ENCODE results near the gene KIF18B.

KIF18B gene

GRCh38 chr17:44919411-44919810 lies 28.2 kb downstream of the KIF18B start:
- DNase-seq (ENCODE audit: low spot score), result no peak

- no peak for DNase-seq (ENCODE audit: low spot score)
Observed at GRCh38 chr17:44918006-44918405, 29.6 kb downstream of the KIF18B start.

DNA sequence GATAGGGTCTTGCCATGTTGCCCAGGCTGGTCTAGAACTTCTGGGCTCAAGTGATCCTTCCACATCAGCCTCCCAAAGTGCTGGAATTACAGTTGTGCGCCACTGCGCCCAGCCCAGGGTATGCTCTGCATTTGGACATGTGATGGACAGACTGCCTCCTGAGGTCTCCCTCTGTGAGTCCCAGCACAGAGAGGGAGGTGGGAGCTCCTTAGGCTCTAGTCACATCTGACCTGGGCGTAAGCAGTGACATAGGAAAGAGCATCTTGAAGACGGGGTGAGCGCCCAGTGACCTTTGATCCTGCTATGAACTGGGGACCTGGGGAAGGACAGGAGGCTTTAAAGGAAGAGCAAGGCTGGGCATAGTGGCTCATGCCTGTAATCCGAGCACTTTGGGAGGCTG lies 30.1 kb downstream of the KIF18B start:
- DNase-seq (ENCODE audit: low spot score), result no peak

DNA sequence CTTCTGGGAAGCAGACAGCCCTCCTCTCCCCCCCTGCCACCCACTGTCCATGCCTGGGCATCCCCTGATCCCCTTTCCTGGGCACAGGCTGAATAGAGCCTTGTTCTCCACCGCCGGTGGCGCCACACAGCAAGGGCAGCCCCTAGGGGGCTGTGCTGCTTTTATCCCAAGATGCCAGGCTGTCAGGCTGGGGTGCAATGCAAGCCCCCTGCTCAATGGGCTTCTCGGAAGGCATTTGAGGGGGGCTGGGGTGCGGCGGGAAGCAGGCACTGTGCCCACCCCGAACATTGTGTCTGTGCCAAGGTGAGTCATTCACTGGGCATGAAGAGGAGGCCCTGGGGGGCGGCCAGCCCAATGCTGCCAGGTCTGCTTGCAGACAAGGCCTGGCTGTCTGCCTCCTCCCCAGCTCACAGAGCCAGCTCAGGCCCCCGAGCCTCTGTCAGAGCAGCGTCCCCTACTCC lies 30.8 kb downstream of the KIF18B start:
- DNase-seq (ENCODE audit: low spot score), result no peak

DNA sequence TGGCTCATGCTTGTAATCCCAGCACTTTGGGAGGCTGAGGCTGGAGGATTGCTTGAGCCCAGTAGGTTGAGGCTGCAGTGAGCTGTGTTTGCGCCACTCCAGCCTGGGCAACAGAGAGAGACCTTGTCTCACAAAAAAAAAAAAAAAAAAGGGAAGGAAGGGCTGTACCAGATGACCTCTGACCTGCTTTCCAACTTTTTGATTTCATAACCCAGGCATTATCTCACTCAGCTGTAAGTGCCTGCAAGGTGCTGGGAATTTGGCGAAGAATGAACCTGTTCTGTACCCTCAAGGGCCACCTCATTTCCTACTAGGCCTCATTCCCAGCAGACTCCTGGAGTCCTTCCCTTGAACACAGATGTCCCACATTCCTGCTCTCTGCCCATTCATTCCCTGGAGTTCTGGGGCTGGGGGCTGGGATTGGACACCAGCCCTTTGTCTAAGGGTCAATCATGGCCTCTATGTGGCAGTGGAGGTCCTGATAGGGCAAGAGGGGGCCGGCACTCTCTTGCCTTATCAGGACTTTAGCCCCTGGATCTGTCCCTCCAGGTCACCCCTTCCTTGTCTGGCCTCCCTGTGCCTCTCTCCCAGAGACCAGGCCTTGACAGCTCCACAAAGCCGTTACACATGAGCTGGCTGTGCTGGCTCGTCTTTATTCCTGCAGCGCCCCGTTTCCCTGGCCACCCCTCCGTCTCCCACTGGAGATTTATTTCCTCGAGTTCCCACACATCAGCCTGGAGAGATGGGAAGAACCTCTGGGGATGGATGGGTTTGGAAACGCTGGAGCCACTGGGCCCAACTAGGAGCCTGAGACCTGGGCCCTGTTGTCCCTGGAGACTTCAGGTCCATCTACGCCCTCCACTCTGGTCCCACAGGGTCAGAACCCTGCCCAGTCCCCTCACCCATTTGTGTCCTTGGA lies 31.5 kb downstream of the KIF18B start:
- no peak for DNase-seq (ENCODE audit: low spot score)

GRCh38 chr17:44915321-44915726 lies 32.2 kb downstream of the KIF18B start, which contains the start of gene GFAP:
Gene GFAP, minus strand, starts transcription at chr17:44915500. Its CDS starts 14 bp downstream, at chr17:44915486.
- no peak for DNase-seq (ENCODE audit: low spot score)

DNA sequence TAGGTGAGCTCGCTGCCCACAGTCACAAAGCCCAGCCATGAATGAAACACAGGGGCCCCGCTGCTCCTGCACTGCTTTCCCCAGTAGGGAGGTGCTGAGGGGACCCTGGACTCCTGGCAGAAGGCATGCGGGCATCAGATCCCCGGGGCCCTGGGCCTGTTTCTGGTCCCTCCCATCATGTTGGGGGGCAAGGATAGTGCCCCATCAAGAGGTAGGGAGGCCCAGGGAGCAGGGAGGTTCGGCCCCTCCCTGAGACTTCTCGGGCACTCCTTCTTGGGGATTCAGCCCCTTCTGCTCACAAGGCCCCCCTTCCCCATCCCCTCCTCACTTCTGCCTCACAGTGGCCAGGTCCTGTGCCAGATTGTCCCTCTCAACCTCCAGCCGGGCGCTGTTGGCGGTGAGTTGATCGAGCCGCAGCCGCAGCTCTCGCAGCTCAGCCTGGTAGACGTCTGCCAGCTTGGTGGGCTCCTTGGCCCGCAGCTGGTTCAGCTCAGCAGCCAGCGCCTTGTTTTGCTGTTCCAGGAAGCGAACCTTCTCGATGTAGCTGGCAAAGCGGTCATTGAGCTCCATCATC lies 32.8 kb downstream of the KIF18B start:
- DNase-seq (ENCODE audit: low spot score), result no peak

DNA sequence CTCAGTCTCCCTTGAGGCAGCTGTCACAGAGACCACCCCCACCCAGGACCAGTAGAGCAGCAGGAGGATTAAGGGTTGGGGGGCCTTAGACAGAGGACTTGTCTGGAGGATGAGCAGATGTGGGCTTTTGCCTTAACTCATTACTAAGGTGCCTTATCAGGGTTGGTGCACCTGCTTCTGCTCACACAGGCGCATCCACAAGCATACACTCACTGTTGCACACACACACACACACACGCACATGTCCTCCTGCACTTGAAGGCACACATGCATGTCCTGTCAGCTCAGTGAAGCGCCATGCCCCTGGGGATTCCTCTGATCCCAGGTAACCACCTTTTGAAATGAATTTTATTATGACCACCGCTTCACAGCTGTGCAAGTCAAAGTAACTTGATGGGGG lies 33.4 kb downstream of the KIF18B start:
- DNase-seq (ENCODE audit: low spot score), result no peak

GRCh38 chr17:44913676-44914075 lies 33.9 kb downstream of the KIF18B start:
- no peak for DNase-seq (ENCODE audit: low spot score)

DNA sequence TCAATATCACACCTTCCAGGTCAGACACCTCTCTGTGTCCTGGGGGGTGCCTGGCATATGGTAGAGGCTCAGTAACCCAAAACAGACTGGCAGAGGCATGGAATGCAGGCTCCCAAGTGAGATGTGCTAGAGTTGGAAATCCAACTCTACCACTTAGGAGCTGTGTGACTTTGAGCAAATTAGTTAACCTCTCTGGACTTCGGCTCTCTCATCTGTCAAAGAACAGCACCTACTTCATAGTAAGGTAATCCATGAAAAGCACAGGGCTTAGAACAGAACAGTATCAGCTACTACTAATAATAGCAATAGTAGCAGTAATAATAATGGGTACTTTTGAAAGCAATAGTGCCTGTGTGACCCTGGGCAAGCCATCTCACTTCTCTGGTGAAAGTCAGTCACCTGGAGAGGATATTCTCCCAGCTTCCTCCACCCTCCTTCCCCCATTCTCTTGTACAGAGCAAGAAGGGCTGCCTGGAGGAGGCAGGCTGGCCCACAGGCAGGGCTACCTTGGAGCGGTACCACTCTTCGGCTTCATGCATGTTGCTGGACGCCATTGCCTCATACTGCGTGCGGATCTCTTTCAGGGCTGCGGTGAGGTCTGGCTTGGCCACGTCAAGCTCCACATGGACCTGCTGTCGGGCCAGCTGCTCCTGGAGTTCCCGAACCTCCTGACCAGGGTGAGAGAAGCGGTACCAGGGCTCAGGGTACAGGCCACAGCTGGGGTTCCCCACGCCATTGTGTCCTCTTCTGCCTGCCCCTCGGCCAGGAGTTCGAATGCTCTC lies 34.6 kb downstream of the KIF18B start:
- no peak for DNase-seq (ENCODE audit: low spot score)

- DNase-seq (ENCODE audit: low spot score), result peak; percentile 54
Observed at GRCh38 chr17:44911133-44912001, 36.2 kb downstream of the KIF18B start.

GRCh38 chr17:44910231-44911106 lies 37.1 kb downstream of the KIF18B start:
- DNase-seq (ENCODE audit: low spot score), result no peak

DNA sequence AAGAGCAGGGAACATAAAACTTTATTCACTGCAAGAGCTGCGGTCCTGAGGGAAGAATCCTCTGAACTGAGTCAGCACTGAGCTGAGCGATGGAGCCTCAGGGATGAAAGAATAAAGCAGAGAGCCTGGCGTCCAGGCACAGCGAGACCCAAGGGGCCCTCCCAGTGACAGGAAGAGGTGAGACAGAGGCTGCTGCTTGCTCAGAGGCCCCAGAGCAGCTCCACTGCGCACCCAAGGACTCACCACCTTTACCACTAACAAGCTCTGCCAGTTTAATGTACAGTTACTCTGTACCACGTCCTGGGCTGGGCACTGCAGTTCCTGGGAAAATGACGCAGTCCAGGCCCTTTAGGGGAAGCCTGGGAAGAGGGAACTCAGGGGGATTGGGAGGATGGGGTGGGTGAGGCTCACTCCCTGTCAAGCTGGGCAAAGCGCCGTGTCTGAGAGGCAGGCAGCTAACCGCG lies 37.9 kb downstream of the KIF18B start:
- no peak for DNase-seq (ENCODE audit: low spot score)

DNA sequence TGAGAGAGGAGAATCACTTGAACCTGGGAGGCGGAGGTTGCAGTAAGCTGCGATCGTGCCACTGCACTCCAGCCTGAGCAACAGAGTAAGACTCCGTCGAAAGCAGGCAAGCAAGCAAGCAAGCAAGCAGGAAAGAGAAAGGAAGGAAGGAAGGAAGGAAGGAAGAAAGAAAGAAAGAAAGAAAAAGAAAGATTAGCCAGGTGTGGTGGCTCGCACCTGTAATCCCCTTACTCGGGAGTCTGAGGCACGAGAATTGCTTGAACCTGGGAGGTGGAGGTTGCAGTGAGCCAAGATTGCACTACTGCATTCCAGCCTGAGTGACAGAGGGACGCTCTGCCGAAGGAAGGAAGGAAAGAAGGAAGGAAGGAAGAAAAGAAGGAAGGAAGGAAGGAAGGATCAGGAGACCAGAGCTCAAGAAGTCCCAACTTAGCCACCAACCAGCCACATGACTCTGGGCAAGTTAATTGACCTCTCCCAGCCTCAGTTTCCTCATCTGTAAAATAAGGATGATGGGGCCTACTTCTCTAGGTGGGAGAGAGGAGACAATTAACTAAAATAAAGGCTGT lies 38.7 kb downstream of the KIF18B start:
- DNase-seq (ENCODE audit: low spot score), result no peak

GRCh38 chr17:44907729-44908470 lies 39.7 kb downstream of the KIF18B start:
- no peak for DNase-seq (ENCODE audit: low spot score)

- no peak for DNase-seq (ENCODE audit: low spot score)
Observed at GRCh38 chr17:44906763-44907728, 40.5 kb downstream of the KIF18B start.

GRCh38 chr17:44906010-44906646 lies 41.4 kb downstream of the KIF18B start:
- no peak for DNase-seq (ENCODE audit: low spot score)
